Stimulated activated CD8-positive, alpha-beta memory T cell treated with anti-CD3 and anti-CD28 coated beads, Interleukin-7, amount 100 ng/mL, for 48 hours (primary cell): Measurements from ENCODE around the gene KCNIP4.

Experiments used
- DNase-seq, 2 donors: peaks; one replicate each; pipeline ENCODE4 v3.0.0-alpha.2; 2020; ENCODE audit warnings: low read depth in 1 of 2; ENCODE audit errors: extremely low read depth in 1 of 2

Gene KCNIP4

DNA sequence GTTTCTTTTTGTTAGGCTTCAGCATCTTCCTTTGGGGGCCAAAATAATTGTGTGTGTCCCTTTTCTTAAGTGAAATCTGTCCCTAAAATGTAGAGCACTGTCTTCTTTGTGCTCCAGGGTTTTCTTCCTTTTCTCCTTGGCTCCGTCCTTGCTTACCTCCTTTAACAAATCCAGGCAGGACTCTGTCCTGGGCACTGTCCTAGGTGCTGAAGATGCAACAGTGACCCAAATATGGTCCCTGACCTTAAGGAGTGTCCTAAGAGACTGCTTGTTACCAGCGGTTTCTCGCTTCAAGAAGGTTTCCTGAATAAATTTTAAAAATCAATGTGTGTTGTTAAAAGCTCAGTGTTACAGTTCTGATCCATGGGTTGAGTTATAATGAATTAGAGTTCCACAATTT lies 471.8 kb downstream of the KCNIP4 start:
- DNase-seq: no peak

DNA sequence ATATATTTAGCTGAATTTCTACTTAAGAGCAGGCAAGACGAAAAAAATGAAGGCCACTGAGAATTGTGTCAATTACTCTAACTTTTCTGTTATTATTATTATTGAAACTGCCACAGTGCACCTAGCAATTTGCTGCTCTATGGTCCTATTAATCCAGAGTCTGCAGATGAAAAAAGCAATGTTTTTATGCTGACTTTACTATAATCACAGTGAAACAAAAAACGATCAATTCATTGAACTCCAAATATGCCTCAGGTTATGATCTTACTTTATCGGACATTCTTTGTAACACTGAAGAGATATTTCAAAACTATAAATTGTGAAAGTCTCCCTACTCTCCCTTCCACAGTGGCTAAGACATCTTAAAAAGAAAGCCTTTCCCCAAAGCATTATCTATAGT lies 474.4 kb downstream of the KCNIP4 start:
- DNase-seq: no peak

DNA sequence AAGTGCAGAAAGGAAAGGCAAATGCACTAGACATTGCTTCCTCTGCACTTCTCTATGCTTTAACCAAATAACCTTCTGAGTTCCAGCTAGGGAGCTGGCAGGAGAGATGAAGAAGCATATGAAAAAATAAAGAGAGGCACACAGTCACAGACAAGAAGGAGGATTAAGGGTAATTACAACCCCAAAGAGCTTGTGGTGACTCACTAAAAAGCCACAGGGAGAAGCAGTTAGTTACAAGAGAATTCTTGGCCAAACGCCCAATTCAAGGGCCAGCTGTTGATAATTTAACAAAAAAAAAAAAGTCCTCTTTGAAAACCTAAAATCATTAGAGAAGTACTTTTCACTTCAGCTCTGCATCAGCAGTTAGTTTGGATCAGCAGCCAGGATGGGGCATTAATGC lies 478.0 kb downstream of the KCNIP4 start:
- no peak for DNase-seq

DNA sequence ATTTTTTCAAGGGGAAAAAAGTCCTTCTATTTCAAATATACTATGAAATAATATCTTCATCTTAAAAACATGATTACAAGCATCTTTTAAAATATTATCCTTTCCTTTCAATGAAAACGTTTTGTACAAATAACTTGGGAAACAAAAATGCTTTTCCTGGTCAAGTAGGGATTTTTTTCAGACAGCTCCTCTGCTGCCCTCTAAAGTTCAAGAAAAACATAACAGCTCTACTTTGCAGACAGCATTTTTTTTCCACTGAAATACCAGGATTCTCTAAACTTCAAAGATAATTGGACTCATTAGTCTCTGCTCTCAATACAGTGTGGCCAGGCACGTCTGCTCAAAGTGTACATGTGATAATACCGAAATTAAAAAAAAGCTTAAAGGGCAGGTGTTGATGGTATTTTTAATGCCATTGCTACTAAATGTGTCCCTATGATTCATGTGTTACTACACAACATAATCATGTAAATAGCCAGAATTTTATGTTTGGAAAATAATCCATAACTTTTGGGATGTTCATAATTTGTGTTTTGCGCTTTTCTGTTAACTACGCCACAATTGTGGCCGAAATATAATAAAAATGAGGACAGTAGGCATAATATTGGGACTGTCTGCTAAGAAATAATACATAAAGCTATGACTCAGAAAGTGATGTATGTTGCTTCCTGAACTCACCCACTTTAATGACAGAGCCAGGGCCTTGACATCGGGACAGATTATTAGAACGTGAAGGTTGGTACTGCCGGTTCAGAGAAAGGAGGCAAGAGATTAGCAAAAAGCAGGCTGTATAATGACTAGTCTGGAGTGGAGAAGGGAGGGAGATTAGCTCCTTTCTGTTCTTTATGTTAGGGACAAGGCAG lies 478.9 kb downstream of the KCNIP4 start:
- no peak for DNase-seq

DNA sequence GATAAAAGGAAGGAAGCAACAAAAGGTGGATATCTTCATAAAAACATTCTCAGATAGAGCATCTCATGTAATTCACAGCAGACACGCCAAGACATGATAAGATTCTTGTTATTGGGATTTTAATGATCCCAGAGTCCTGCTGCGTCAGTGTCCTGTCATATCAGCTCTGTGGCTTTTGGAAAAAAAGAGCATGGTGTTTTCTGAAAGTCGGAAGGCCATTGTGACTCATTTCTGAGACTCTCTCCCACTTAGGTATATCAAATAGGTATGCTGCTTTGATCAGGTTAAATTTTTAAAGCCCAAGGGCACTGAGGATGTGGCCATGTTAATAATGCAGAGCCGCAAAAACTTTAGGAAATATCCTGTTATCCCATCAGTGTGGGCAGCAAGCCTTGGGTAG lies 481.0 kb downstream of the KCNIP4 start:
- no peak for DNase-seq

DNA sequence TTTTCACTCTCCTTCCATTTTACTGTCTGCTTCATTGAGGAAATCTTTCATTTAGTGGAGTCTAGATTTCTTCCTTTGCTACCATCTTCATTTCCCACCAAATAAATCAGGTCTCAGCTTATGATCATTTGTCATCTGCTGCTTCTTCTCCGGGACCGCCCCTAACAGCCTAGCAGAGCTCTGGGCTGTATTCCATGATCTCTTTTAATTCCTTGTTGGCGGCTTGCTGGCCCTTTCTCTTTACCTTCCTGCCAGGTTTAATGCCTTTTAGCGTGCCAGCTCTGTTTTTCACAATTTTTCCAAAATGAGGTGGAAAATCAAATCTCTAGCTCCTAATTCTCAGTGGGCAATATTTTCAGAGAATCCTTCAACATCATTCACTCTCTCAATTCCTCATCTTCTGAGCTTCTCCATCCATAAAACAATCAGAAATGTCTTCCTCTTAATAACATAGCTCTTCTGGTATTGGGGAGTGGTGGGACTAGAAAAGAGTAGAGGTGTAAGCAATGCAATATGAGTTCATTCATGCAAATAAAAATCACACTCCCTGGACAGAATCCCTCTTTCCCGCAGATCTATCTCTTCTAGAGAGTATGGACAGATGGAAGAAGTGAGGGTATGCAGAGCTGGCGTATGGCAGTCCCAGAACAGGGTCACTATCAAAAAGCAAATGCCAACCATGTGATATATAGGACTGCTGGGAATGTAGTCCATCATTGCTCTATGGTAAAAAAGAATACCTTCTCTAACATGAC lies 491.3 kb downstream of the KCNIP4 start:
- no peak for DNase-seq

DNA sequence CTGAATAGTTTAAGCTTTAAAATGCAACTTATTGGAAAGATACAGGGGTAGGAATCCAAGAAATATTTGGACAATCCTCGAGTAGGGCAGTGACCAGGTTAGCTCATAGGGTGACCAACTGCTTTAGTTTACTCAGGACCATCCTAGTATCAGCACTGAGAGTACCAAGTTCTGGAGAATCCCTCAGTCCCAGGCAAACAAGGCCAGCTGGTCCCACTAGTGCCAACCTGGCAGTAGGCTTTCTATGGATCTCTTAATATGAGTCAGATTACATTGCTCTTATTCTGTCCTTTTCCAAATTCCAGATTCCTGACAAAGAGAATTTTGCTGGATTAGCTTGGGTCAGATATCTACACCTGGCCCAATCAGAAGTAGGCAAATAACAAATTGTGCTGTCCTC lies 493.7 kb downstream of the KCNIP4 start:
- DNase-seq: no peak

DNA sequence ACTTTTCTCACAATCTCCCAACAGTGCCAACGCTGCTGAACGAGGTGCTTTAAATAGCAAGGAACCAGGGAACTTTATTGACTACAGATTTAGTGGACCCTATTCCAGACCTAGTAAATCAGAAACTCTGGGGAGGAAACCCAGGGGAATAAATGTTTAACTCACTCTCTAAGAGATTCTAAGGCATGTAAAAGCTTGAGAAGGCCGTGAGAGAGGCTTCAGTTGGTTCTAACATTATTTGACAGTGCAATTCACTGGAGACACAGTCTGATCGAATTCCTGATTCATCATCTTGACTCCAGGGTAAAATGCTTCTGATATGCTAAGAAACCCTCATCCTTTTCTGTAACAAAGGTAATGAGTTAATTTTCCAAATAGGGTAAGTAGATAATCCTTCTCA lies 494.4 kb downstream of the KCNIP4 start:
- no peak for DNase-seq

DNA sequence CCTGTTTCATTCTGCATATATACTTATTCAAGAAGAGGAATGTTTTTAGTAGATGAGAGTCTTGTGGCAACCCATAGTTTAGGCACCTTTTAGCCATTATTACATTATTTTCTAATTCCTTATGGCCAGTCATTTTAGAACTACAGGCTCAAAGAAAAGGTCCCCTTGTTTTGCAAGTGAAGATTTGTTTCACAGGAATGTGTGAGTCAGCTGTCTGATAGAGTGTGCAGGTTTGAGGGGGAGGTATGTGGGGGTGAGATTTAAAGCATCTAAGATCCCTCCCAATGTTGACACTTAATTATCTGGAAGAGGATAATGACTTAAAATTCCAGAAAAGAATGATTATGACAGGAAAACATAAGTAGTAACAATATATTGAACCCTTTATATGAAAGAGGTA lies 495.6 kb downstream of the KCNIP4 start:
- DNase-seq: no peak

DNA sequence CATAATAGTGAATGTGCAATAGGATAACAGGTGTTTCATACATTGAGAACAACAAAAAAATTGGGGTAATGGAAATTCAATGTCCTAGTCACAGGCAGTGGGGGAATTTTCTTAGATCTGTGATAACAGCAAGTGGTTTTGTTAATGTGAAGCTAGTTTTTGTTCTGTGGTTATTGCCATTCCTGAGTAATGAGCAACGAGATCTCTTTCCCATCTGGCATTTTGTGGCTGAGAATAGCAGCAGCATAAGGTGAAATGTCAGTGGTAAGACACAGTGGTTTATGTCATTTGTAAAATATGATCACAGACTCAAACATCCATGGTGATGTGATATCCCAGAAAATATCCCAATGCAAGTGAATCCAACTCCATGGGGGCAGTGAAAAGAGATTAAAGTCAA lies 497.5 kb downstream of the KCNIP4 start:
- DNase-seq: no peak

DNA sequence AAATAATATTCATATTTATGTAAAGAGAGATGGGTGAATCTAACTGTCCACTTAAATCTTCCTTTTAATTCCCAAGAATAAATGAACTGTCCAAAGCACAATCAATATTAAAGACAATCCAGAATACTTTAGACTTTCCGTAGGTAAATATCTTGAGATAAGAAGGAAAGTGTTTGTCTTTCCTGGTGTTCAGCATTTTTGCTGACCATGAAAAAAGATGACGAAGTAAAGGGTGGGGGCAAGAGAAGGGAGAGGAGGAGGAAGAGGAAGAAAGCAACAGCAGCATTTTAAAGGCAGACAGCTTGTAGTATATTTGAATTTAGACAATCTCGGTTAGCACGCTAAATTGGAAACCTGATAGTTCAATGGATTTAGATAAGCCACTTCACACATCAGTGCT lies 498.2 kb downstream of the KCNIP4 start:
- DNase-seq: no peak

DNA sequence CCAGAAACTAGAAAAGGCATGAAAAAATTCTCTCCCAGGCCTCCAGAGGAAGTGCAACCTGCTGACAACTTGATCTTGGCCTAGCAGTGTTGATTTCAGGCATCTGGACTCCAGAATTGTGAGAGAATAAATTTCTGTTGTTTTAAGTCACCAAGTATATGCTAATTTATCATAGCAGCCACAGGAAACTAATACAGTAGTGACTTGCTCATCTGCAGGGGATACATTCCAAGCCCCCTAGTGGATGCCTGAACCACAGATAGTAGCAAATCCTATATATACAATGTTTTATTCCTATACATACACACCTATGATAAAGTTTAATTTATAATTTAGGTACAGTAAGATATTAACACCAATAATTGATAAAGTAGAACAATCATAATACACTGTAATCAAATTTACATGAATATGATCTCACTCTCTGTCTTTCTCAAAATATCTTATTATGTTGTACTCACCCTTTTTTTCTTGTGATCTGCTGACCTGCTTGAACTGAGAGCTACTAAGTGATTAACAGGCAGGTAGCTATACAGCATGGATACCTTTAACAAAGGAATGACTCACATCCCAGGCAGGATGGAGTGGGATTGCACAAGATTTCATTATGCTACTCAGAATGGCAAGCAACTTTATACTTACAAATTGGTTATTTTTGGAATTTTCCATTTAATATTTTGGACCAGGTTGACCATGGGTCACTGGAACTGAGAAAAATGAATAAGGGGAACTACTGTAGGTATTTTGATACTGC lies 501.1 kb downstream of the KCNIP4 start:
- no peak for DNase-seq

DNA sequence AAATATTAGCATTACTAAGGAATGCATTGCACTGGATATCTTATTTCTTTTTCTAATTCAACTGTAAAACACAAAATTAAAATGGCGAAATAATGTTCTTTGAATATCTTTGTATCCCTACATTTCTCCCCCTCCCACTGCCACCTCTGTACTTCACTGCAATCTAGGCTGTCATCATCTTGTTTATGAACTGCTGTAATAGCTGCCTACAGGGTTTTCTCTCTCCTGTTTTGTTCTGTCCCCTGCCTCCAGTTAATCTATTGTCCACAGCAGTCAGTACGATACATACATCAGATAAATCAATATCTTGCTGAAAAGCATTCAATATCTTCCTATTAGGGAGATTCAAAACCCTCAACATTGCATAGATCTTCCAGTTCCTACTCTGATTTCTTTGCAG lies 528.4 kb downstream of the KCNIP4 start:
- no peak for DNase-seq

DNA sequence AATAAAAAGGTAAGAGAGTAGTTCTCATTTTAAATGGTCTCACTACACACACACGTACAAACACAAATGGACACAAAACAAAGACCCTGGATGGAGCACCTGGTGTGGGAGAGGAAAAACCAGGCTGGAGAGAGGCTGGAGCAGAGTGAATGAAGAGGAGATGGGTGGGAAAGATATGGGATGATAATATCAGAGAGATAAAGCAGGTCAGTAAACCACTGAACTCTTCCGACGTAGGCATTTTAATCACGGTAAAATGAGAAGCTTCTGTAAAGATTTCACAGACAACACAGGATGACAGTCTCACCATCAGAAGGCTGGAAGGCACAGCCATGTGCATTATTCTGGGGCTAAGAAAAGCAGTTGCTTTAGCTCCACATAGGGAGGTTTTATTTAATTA lies 532.8 kb downstream of the KCNIP4 start:
- no peak for DNase-seq

DNA sequence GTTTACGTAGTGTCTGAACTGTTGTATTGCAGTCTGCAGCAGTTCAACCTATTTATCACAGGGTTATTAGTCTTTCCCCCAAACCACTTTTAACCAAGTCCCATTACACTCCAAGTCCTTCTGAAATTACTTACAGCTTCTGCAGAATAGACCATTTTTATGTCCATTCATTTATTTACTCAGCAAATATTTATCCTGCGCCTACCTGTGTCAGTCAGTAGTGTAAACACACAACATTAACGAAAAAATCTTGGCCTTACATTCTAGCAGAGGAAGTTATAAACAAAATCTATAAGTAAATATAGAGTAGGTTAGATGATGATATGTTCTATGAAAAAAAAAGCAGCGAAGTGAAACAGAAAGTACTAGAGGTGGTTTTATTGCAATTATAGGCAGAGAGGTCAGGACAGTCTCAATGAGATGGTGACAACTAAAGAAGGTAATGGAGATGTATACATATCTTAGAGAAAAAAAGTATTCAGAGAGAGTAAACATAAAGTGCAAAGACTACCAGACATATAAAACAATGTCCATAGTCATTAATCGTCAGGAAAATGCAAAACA lies 534.7 kb downstream of the KCNIP4 start:
- DNase-seq: no peak

DNA sequence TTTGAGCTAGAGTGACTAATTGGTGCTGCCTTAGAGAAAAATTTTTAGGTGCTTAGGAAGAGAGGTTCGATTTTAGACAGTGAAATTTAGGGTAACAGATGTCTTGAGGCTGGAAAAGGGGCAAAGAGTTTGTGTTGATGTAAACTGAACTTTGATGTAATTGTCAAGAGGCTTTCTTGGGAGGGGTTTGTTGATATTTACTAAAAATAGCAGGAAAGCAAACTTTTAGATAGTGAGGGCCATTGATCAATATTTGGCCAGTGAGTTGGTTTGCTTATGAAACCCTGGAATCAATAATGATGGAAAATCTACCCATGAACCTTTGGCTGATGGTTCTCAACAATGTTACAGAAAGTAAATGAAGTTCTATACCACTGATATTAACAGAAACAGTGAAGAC lies 537.5 kb downstream of the KCNIP4 start:
- DNase-seq: no peak

DNA sequence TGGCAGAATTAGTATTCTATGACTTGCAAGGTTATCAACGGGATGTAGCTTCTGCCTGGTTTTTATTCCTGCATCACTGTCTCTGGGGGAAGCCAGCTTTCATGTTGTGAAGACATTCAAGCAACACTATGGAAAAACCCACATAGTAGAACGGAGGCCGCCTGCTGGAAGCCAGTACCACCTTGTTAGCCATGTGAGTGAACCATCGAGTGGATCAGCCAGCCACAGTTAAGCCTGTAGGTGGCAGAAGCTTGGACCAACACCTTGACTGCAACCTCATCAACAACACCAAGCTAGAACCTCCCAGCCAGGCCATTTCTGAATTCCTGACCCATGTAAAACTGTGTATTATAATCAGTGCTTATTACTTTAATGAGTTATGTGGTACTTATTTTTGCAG lies 538.2 kb downstream of the KCNIP4 start:
- DNase-seq: no peak

DNA sequence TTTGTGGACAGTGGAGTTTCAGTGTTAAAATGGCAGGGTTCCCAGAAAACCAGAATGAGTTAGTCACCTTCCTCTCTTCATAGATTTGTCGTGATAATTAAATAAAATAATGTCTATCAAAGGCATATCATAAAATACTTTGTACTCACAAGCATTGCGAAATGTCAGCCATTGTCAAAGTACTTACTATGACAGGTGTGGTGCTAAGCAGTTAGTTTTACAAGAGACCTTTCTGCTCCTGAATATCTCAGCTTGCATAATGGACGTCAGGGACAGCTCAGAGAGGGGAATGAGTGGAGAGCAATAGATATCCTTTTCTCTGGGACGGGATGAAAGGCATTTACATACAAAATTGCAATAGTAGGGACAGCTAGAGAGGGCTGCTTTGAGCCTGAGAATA lies 560.9 kb downstream of the KCNIP4 start:
- DNase-seq: no peak

DNA sequence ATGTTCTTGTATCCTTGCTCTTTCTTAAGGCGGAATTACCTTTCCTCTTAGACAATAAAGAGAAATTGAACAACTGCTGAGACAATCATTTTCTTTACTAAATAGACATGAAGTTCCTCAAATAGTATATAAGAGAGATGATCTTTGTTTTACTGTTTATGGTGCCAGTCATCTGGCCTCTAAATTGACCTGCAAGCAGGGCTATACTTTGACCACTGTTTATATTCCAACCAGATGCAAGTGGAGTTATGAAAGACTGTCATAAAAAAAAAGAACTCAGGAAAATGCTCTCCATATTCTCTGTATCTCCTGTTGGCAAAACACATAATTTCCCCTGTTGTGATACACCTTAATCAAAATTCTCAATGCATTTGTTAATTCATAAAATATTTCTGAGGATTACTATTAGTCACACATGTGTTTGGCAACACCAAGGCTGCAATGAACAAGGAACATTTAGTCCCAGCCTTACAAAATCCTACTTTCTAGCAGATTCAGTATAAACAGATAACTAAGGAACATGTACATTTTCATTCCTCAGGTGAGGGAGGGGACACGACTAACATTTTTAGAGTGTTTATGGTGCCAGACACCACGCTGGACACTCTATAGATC lies 562.3 kb downstream of the KCNIP4 start:
- no peak for DNase-seq

DNA sequence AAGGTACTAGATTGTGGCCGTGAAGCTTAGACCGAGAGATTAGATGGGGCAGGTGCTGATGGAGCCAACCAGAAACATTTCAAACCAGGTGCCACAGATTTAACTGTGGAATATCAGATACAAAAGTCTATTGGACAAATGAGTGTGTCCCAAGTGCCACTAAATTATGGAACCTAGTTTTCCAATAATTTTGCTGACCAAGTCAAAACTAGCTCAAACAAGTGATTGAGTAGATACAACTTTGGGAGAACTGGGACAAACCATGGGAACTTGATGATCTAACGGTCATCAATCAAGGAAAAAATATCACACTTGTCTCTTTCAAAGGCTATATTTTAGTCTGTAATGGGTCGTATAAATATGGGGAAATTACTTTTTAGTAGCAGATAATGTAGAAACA lies 562.9 kb downstream of the KCNIP4 start:
- DNase-seq: no peak

DNA sequence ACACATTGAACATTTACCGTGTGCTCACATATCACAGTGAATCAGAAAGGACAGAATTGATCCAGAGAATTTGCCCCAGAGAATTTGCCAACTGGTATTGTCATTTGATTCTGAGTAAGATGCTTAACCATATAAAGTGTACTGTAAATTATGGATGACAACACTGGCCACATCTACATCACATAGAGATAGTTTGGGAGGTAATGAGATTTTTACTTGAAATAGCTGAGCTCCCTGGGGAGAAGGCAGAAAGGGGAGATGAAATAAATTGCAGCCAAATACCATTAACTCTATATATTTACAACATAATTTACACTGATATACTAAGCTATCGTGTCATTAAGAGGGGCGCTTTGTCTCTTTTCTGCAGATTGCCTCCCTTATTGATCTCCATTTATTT lies 564.0 kb downstream of the KCNIP4 start:
- no peak for DNase-seq
